Stromal cell of bone marrow (primary cell): ENCODE measurements around the gene PARD3.
"Not testable (repeated sequence)": the region's sequence is repeated elsewhere in the genome, so short reads cannot be mapped to it uniquely, and the experiment has no call there.

Experiments used
- DNase-seq: peaks from one replicate; pipeline ENCODE4 v3.0.0-alpha.2; 2012; ENCODE audit warnings: low read depth

The PARD3 gene

DNA sequence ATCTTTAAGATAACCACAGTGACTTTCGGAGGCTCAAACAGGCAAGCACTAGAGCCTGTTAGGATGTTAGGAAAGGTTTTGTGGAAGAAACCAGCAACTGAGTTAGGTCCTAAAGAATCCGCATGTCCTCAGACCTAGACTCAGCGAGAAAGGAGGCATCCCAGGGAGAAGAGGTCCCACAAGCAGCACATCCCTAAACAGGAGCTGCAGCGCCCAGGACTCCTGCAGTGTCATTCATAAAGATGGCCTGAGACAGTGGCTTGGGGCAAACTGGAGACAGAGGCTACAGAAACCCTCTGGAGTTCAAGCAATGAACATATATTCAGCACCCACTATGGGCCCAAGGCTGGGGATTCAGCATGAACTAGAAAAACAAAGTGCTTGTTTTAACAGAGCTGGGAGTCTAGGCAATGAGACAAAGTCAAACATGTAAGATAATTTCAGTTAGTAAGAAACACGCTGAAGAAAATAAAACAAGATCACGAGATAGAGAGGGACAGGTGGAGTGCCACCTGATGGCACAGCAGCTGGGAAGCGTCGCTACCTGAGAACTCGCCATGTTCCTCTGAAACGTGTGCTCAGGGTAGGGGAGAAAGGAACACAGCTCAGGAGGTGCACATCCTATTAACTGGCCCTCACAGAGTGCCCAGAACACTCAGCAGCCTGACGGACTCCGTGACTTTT is 48.1 kb downstream of the PARD3 start:
- DNase-seq = no peak

- DNase-seq = no peak
Observed at GRCh38 chr10:34766266-34766600, 48.9 kb downstream of the PARD3 start.

GRCh38 chr10:34764472-34764946 is 50.6 kb downstream of the PARD3 start:
- DNase-seq = no peak

DNA sequence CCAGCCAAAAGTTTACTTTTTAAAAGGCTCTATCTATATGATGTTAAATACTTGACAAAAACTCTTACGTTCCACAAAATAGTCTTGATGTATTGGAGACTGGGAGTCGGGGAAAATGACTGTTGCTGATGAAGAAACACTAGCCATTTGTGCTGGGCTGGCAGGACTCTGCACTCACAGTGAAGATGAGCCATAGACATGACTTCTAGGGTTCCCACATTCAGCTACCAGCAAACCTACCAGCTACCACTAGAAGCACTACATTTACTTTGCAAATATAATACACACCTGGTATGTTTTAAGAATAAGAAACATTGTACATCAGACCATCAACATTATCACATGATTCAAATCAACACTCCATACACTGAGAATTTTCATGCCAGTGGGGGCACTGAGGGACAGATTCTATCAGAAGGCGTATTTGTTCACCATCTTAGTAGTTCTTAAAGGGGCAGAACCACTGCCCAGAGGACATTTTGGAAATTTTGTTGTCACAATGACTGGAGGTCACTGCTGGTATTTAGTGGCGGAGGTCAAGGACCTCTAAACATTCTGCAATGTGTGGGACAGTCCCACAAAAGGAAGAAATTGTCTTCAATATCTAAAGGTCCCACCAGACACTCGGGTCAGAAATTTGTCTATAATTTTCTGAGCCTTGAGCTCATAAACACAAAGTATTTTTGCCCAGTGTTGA is 52.3 kb downstream of the PARD3 start:
- DNase-seq = no peak

DNA sequence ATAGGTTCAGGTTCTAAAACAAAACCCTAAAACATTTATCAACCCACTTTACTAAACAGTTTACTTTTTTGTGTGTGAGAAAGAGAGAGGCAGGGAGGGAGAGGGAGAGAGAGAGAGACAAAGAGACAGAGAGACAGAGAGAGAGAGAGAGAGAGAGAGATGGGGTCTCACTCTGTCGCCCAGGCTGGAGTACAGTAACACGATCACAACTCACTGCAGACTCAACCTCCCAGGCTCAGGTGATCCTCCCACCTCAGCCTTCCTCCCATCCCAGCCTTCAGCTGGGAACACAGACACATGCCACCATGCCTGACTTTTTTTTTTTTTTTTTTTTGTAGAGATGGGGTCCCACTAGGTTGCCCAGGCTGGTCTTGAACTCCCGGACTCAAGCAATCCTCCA is 52.9 kb downstream of the PARD3 start:
- no peak for DNase-seq

DNA sequence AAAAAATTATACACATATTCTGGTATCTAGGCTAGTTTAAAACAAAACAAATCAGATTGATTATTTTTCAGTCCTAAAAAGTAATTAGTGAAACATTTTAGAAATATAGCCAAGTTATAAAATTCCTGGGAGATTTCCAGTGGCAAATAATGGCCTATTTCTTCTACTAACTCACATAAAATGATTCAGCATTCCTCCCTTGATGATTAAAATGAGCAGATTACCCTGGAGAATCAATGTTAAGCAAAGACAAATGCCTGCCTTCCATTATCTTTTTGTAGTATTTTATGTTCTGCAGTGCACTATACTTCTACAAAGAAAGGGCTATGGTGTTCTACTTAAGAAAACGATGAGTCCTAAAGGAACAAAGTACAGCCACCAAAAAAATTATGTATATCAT is 53.6 kb downstream of the PARD3 start:
- no peak for DNase-seq

- no peak for DNase-seq
Observed at GRCh38 chr10:34760606-34761005, 54.5 kb downstream of the PARD3 start.

DNA sequence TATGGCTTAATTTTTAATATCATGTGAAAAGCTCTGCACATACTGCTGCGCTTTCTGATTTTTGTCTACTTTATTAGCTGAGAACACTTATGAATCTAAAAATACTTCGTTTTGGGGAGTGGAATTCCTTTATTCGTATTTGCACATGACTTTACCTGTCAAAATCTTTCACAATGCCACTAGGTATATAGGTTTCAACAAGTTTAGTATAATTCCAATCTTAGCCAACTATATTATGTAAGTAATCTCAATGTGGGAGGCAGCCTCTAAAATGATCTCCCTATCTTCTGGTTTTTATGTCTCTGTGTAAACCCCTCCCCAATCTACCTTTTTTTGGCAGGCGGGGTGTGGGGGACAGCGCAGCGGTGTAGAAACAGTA is 55.3 kb downstream of the PARD3 start:
- DNase-seq = no peak

DNA sequence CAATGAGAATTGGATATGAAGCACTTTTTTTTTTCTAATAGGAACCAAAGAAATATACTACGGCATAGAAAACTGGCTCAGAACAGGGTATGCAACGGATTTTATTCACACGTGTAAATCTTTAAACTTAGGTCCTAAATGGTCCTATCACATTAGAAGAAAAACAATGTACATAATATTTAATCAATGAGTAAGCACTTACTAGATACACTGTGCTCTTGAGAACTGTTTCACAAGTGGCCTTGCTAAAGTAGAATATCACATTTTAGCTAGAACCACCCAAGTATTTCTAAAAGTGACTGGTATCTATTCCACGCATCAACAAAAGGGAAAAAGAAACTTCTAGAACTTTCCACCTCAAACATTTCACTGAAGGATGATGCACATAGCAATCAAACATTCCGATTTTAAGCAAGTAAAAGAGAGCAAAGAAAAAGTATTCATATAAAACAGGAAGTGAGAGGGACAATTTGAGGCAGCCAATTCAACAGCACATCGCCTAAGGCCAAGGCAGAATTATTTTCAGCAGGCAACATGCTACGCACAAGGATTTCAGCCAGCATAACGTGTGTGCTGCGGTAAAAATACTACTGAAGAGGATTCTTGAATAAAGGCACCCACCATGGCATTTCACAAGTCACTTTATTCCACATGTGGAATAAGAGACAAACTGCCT is 55.8 kb downstream of the PARD3 start:
- no peak for DNase-seq

DNA sequence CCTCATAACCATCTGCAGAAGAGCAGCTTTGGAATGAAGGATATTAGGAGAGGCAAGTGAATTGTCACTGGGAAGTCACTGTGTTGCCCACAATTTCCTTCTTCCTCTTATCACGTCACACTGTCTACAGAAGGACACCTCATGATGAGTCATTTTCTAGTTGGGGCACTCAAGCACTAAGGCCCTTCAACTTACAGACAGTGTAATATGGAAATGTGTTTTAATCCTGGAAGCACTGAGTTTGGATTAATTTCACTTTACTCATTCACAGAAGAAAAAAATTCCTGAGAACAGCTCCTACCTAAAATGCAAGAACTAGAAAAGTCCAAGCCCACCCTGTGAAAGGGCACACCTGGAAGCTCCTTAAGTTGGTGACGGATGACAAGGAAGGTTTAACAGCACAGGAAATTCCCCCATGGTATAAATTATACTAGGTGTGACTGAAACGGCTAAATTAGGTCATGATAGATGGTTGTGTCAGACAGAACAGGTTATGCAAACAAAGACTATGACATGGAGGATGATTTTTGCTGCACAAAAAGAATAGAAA is 56.6 kb downstream of the PARD3 start:
- DNase-seq = peak; percentile 68

GRCh38 chr10:34757933-34758332 is 57.2 kb downstream of the PARD3 start:
- no peak for DNase-seq

DNA sequence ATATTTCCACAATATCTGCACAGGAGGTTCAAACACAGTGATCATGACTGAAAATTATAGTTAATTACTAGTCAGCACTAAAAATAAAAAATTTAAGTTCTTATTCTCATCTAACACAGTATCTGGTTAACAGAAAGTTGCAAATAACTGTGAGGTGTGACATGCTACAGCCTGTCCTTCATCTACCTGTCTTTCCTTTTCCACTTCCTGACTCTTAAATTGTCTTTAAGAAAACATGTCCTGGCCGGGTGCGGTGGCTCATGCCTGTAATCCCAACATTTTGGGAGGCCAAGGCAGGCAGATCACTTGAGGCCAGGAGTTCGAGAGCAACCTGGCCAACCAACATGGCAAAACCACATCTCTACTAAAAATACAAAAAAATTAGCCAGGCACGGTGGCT is 57.9 kb downstream of the PARD3 start:
- DNase-seq = not testable (repeated sequence)

GRCh38 chr10:34756584-34756983 is 58.5 kb downstream of the PARD3 start:
- no peak for DNase-seq

DNA sequence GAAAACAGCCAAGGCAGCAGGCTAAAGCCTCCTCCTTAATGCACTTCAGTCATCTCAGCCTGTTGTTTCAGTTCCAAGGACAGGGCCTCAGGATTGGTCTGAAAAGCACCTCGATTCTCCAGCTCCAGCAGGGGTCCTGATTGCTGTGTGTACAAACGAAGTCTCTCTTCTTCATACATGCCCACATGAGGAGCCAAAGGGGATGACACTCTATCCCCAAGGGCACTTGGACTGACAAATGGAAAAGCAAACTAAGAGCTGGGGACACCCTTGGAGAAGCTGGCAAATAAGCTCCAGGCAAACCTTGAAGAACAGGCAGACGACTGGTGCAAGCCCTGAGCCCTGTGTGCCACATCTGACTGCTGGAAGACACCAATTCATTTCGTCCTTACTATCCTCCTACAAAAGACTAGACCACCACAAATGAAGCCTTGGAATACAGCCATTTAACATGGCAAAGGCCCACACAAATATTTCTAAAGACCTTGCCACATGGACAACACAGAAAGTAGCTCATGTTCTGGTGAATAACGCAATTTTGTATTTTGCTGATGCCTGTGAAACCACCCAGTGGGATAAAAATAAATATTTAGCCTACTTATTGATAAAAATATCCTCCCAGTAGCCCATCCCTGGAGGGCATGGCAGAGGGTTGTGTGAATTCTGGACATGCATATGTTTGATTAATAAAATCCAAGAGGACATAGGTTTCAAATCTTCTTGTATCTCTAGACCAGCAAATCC is 61.9 kb downstream of the PARD3 start:
- no peak for DNase-seq

DNA sequence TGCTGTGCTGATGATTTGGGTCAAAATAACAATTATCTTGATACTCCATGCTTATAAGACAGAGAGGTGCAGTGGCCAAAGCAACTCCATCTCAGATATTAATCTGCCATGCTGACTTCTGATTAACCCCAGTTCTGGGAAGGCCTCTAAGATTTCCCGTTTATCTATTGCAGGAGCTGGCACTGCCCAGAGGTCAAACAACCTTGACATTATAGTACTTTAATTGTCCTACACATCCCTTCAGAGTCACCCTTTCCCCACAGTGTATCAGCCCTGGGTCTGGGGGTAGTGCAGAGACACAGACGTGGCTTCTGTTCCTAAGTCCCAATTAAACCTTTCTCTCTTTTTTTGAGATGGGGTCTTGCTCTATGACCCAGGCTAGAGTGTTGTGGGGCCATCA is 63.8 kb downstream of the PARD3 start:
- no peak for DNase-seq

DNA sequence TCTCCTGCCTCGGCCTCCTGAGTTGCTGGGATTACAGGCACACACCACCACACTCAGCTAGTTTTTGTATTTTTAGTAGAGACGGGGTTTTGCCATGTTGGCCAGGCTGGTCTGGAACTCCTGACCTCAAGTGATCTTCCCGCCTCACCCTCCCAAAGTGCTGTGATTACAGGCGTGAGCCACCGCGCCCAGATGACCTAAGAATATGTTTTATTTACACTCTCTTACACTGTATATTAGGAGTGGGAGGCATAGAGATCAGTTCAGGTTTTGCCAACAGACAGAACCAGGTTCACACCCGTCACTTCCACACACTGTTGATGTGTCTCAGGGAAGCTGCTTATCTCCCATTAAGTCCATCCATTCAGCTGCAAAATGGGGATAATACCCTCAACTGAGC is 64.3 kb downstream of the PARD3 start:
- not testable (repeated sequence) for DNase-seq

- DNase-seq = no peak
Observed at GRCh38 chr10:34748767-34749166, 66.3 kb downstream of the PARD3 start.

GRCh38 chr10:34748357-34748756 is 66.7 kb downstream of the PARD3 start:
- no peak for DNase-seq

DNA sequence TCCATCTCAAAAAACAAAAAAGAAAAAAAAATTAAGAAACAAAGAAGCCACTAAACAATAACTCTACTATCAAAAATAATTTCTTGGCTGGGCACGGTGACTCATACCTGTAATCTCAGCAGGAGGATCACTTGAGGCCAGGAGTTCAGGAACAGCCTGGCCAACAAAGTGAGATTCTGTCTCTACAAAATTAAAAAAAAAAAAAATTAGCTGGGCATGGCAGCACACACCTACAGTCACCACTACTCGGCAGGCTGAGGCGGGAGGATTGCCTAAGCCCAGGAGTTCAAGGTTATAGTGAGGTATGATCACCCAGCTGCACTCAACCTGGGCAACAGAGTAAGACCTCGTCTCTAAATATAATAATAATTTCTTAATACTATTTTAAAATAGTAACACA is 69.0 kb downstream of the PARD3 start:
- DNase-seq = no peak

DNA sequence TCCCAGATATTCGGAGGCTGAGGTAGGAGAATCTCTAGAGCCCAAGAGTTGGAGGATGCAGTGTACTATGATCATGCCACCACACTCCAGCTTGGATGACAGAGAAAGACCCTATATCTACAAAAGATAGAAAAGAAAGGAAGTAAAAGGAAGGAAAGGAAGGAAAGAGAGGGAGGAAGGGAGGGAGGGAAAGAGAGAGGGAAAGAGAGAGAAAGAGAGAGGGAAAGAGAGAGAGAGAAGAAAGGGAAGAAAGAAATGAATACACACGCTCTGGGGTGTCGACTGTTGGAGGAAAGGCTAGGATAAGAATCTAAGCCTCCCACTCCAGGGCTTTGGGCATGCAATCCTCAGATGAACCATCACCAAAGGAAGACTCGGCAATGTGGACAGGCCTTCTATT is 69.9 kb downstream of the PARD3 start:
- DNase-seq = no peak

GRCh38 chr10:34744590-34744989 is 70.5 kb downstream of the PARD3 start:
- no peak for DNase-seq

GRCh38 chr10:34743814-34744213 is 71.3 kb downstream of the PARD3 start:
- DNase-seq = peak; percentile 19
